Suprapubic skin (tissue), 4 donors: ENCODE measurements around the gene NFIB. TPM values are rescaled to one million over a fixed set of nuclear protein-coding genes. Genes with fewer than 3 reads are reported as not detected.

Experiments used
- DNase-seq, 2 donors: peaks; one replicate each; pipeline ENCODE4 v3.0.0-alpha.2; 2019; ENCODE audit warnings: low spot score in 2 of 2
- H3K27ac ChIP-seq: fragments of 200-600 bp; sonication (generic); one replicate; pipeline ENCODE4 v1.5.1; 2019
- H3K27me3 ChIP-seq: fragments of 200-600 bp; sonication (generic); one replicate; pipeline ENCODE4 v1.5.1; 2019
- H3K36me3 ChIP-seq: fragments of 200-600 bp; sonication (generic); one replicate; pipeline ENCODE4 v1.5.1; 2019
- H3K4me1 ChIP-seq: fragments of 200-600 bp; sonication (generic); one replicate; pipeline ENCODE4 v1.5.1; 2019
- H3K4me3 ChIP-seq: fragments of 200-600 bp; sonication (generic); one replicate; pipeline ENCODE4 v1.5.1; 2019; ENCODE audit warnings: mild to moderate bottlenecking
- H3K9me3 ChIP-seq: fragments of 200-600 bp; sonication (generic); one replicate; pipeline ENCODE4 v1.5.1; 2019
- CTCF ChIP-seq, 2 donors: fragments of 200-600 bp in 1 of 2; fragments of 450-650 bp in 1 of 2; sonication (generic) in 1 of 2; IDR thresholded peaks; one replicate each; pipeline ENCODE4 v1.5.1; 2016 to 2019; ENCODE audit warnings: antibody characterized with exemption in 2 of 2, mild to moderate bottlenecking in 1 of 2, moderate library complexity in 1 of 2
- EP300 ChIP-seq: sonication (generic); formaldehyde crosslinking; IDR thresholded peaks from one replicate; pipeline ENCODE4 v1.6.1; 2017; ENCODE audit warnings: antibody characterized with exemption
- POLR2A ChIP-seq, 2 donors: fragments of 450-650 bp; IDR thresholded peaks; one replicate each; pipeline ENCODE4 v1.6.1; 2017; ENCODE audit warnings: antibody characterized with exemption in 2 of 2, mild to moderate bottlenecking in 2 of 2, moderate library complexity in 2 of 2
- POLR2AphosphoS5 ChIP-seq, 3 donors: sonication (generic); formaldehyde crosslinking; IDR thresholded peaks; one replicate each; pipeline ENCODE4 v1.6.1; 2017; ENCODE audit warnings: antibody characterized with exemption in 3 of 3
- WGBS: methylation state at CpG from one replicate; pipeline ENCODE4 v1.1.5; 2018; 5-methylcytosine and 5-hydroxymethylcytosine counted together
- total RNA-seq, 4 donors: library from RNA; depleted of rRNA; stranded (reverse); fragments of >200 nt; gene quantifications; one replicate each; pipeline ENCODE4 v1.1.0, GENCODE V29; 2016

NFIB gene
- total RNA-seq, 4 donors from 2014 or later = 90.4 to 204 (median 112) TPM

GRCh38 chr9:14054096-14054495 lies 259.8 kb downstream of the NFIB start:
- DNase-seq = no peak
- 63% methylated on average over 2 of the region's 2 CpGs for WGBS
- Histone ChIP-seq H3K27me3 (no peaks in the 10 kb centered on the region), H3K36me3 (no peaks in the 10 kb centered on the region), H3K27ac (no peak overlapping the region), H3K9me3 (no peaks in the 10 kb centered on the region), H3K4me3 (no peak overlapping the region), H3K4me1 (peaks cover 3% of the 10 kb centered on the region)
- TF ChIP-seq CTCF (IDR thresholded peaks at IDR 0.05) = no peak

- no peak overlapping the region for H3K4me3 ChIP-seq
- H3K9me3 ChIP-seq = no peaks in the 10 kb centered on the region
- no peaks in the 10 kb centered on the region for H3K36me3 ChIP-seq
- H3K4me1 ChIP-seq = peaks cover 3% of the 10 kb centered on the region
- 84% methylated on average over 2 of the region's 2 CpGs for WGBS
- DNase-seq = no peak
- no peaks in the 10 kb centered on the region for H3K27me3 ChIP-seq
- TF ChIP-seq POLR2A (IDR thresholded peaks at IDR 0.05) (no peak), CTCF (IDR thresholded peaks at IDR 0.05) (no peak), POLR2AphosphoS5 (IDR thresholded peaks at IDR 0.05) (no peak), EP300 (no peak)
- H3K27ac ChIP-seq = no peak overlapping the region
These were observed 261.6 kb downstream of the NFIB start for GRCh38 chr9:14052359-14052758.

- Histone ChIP-seq H3K4me1 (peaks cover 3% of the 10 kb centered on the region), H3K36me3 (no peaks in the 10 kb centered on the region), H3K9me3 (no peaks in the 10 kb centered on the region), H3K4me3 (no peak overlapping the region), H3K27ac (no peak overlapping the region), H3K27me3 (no peaks in the 10 kb centered on the region)
- no peak for DNase-seq
- no peak for TF ChIP-seq EP300
- TF ChIP-seq CTCF (IDR thresholded peaks at IDR 0.05) = no peak
- TF ChIP-seq POLR2AphosphoS5 (IDR thresholded peaks at IDR 0.05) = no peak
- TF ChIP-seq POLR2A (IDR thresholded peaks at IDR 0.05) = no peak
These were observed 262.5 kb downstream of the NFIB start for GRCh38 chr9:14051419-14051818.

GRCh38 chr9:14043483-14043882 lies 270.5 kb downstream of the NFIB start:
- Histone ChIP-seq H3K27ac (no peak overlapping the region), H3K9me3 (no peaks in the 10 kb centered on the region), H3K27me3 (no peaks in the 10 kb centered on the region), H3K4me3 (no peak overlapping the region), H3K4me1 (no peaks in the 10 kb centered on the region), H3K36me3 (no peaks in the 10 kb centered on the region)
- 63% methylated on average over 1 of the region's 1 CpG for WGBS
- no peak for TF ChIP-seq EP300
- no peak for TF ChIP-seq POLR2A (IDR thresholded peaks at IDR 0.05)
- no peak for TF ChIP-seq POLR2AphosphoS5 (IDR thresholded peaks at IDR 0.05)
- no peak for TF ChIP-seq CTCF (IDR thresholded peaks at IDR 0.05)
- no peak for DNase-seq

GRCh38 chr9:14037331-14037730 lies 276.6 kb downstream of the NFIB start:
- Histone ChIP-seq H3K36me3 (no peaks in the 10 kb centered on the region), H3K4me3 (no peak overlapping the region), H3K4me1 (no peaks in the 10 kb centered on the region), H3K27ac (no peak overlapping the region), H3K27me3 (no peaks in the 10 kb centered on the region), H3K9me3 (no peaks in the 10 kb centered on the region)
- no peak for DNase-seq
- no peak for TF ChIP-seq POLR2AphosphoS5 (IDR thresholded peaks at IDR 0.05)
- no peak for TF ChIP-seq POLR2A (IDR thresholded peaks at IDR 0.05)
- WGBS = 81% methylated on average over 4 of the region's 4 CpGs

GRCh38 chr9:14033067-14033466 lies 280.9 kb downstream of the NFIB start:
- DNase-seq = no peak
- H3K27ac ChIP-seq = no peak overlapping the region
- H3K27me3 ChIP-seq = no peaks in the 10 kb centered on the region
- WGBS = 72% methylated on average over 3 of the region's 3 CpGs
- peaks cover 30% of the 10 kb centered on the region for H3K4me1 ChIP-seq
- H3K4me3 ChIP-seq = no peak overlapping the region
- no peak for TF ChIP-seq CTCF (IDR thresholded peaks at IDR 0.05)
- TF ChIP-seq POLR2AphosphoS5 (IDR thresholded peaks at IDR 0.05) = no peak
- TF ChIP-seq POLR2A (IDR thresholded peaks at IDR 0.05) = no peak
- no peak for TF ChIP-seq EP300
- H3K9me3 ChIP-seq = no peaks in the 10 kb centered on the region
- no peaks in the 10 kb centered on the region for H3K36me3 ChIP-seq
